DMS153 treated with DMSO at 0.1 percent for 48 hours (cell line): ENCODE measurements around the gene EXOG.
A peak's percentile ranks its signal among the peaks of the same experiment; 100 is the strongest.

Source experiments
- DNase-seq: peaks from one replicate; lab custom pipeline; 2025; ENCODE audit not compliant: unreplicated experiment; lab: John Stamatoyannopoulos, UW

Gene EXOG

GRCh38 chr3:38496131-38496910 is at the start of gene EXOG:
Gene EXOG (plus strand): TSS chr3:38496340. CDS start chr3:38496368, 28 bp downstream.
- peak; percentile 57 for DNase-seq

GRCh38 chr3:38446812-38447211 is 49.3 kb upstream of the EXOG start:
- no peak for DNase-seq

GRCh38 chr3:38450853-38451252 is 45.3 kb upstream of the EXOG start:
- DNase-seq, result no peak

GRCh38 chr3:38453075-38453912 is 42.8 kb upstream of the EXOG start, which contains the start of gene ACVR2B:
Gene ACVR2B (plus strand): TSS chr3:38453890. CDS start chr3:38454323, 433 bp downstream.
- DNase-seq, result peak; percentile 13

GRCh38 chr3:38453913-38454177 is 42.3 kb upstream of the EXOG start:
- no peak for DNase-seq

- peak; percentile 0 for DNase-seq
Measured at GRCh38 chr3:38454178-38454883, 41.8 kb upstream of the EXOG start.

- peak; percentile 16 for DNase-seq
Measured at GRCh38 chr3:38454884-38455638, 41.1 kb upstream of the EXOG start.

GRCh38 chr3:38455639-38456430 is 40.3 kb upstream of the EXOG start:
- DNase-seq, result no peak

- no peak for DNase-seq
Measured at GRCh38 chr3:38457111-38458003, 38.8 kb upstream of the EXOG start.

- peak; percentile 1 for DNase-seq
Measured at GRCh38 chr3:38458796-38459498, 37.2 kb upstream of the EXOG start.

GRCh38 chr3:38459499-38460048 is 36.6 kb upstream of the EXOG start:
- no peak for DNase-seq

- DNase-seq, result no peak
Measured at GRCh38 chr3:38460377-38461270, 35.5 kb upstream of the EXOG start.

- no peak for DNase-seq
Measured at GRCh38 chr3:38465588-38466154, 30.5 kb upstream of the EXOG start.

GRCh38 chr3:38468765-38469164 is 27.4 kb upstream of the EXOG start:
- no peak for DNase-seq

GRCh38 chr3:38469852-38470251 is 26.3 kb upstream of the EXOG start:
- DNase-seq, result no peak

GRCh38 chr3:38471260-38471857 is 24.8 kb upstream of the EXOG start:
- DNase-seq, result no peak
